Pulmonary artery endothelial cell (primary cell): Measurements from ENCODE around the gene MPHOSPH9. TPM values are rescaled to one million over a fixed set of nuclear protein-coding genes. Genes with fewer than 3 reads are reported as not detected.
"Not testable (repeated sequence)": the region's sequence is repeated elsewhere in the genome, so short reads cannot be mapped to it uniquely, and the experiment has no call there.

Source experiments
- DNase-seq: peaks from one replicate; pipeline ENCODE4 v3.0.0-alpha.2; 2011; ENCODE audit warnings: low read depth, low spot score
- total RNA-seq: library from RNA; depleted of rRNA; stranded (reverse); fragments of >200 nt; gene quantifications from 2 replicates; pipeline ENCODE4 v1.2.3, GENCODE V29; 2014

MPHOSPH9 gene
- total RNA-seq, 1 donor from 2014 or later = 37.3 TPM

- no peak for DNase-seq
Measured at GRCh38 chr12:123231931-123232330, 1.0 kb downstream of the MPHOSPH9 start.

DNA sequence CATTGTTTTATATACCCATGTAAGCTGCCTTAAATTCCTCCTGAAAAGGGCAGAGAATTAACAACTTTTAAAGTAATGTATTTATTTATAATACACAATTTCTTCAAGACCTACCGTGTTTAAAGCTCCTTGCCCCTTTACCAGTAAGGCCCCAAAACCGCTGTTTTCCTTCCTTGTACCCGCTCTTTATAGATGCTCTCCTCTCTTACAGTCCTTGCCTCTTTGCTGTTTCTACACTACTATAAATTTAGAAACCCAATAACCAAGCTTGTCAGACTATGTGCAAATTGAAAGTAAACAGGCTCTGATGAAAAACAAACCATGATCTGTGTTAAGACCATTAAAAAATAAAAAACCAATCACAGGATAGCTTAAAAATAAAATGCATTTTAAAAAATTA lies 3.9 kb downstream of the MPHOSPH9 start:
- DNase-seq = no peak

DNA sequence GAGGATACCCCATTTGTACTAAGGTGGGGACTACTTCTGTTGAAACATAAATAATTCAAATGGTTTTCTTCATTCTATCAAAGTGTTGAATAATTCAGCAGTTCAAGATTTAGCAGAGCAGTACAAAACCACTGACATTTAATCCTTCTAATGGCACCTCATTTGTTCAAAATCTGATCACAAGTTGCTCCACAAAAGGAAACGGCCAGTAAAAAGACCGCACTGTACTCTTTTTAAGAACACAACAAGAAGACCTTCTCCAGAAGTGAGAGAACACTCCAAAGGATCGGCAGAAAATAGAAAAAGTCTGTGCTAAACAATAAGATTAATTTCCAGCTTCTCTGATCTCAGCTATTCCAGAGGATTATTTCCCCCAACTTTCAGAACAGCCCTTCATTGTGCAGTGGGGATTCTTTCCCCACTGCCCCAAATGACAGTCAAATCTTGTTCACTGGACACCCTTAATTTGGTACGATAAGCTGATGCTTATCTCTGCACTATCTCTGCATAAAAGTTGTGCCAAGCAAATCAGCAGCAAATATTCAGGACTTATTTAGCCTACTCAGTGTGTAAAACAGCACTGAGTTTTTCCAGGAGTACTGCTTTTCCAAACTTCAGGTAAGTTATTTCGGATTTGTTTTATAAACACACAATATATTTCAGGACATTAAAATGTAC lies 5.2 kb downstream of the MPHOSPH9 start:
- DNase-seq = no peak

DNA sequence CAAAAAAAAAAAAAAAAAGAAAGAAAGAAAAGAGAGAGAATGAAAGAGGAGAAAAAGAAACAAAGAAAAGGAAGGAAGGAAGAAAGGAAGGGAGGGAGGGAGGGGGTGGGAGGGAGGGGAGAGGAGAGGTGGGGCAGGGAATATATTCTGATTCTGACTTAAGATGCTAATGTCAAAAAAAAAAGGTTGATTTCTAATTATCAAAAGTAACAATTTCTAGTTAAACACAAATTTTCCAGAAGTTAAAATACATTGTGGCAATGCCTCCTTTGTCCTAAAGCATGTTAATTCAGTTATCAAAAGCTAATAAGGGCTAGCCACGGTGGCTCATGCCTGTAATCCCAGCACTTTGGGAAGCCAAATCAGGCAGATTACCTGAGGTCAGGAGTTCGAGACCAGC lies 7.5 kb downstream of the MPHOSPH9 start:
- DNase-seq = no peak

GRCh38 chr12:123223241-123223668 lies 9.7 kb downstream of the MPHOSPH9 start:
- no peak for DNase-seq

GRCh38 chr12:123207815-123208214 lies 25.1 kb downstream of the MPHOSPH9 start:
- DNase-seq = not testable (repeated sequence)

DNA sequence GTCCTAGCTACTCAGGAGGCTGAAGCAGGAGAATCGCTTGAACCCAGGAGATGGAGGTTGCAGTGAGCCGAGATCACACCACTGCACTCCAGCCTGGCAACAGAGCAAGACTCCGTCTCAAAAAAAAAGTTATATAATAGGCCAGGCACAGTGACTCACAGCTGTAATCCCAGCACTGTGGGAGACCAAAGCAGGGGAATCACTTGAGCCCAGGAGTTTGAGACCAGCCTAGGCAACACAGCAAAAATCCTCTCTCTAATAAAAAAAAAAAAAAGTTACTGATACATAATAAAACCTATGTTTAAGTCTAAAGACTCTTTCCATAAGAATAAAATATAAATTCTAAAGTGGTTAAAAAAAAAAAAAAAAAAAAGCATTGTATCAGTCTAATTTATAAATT lies 26.1 kb downstream of the MPHOSPH9 start:
- not testable (repeated sequence) for DNase-seq

- no peak for DNase-seq
Measured at GRCh38 chr12:123200414-123200813, 32.5 kb downstream of the MPHOSPH9 start.

DNA sequence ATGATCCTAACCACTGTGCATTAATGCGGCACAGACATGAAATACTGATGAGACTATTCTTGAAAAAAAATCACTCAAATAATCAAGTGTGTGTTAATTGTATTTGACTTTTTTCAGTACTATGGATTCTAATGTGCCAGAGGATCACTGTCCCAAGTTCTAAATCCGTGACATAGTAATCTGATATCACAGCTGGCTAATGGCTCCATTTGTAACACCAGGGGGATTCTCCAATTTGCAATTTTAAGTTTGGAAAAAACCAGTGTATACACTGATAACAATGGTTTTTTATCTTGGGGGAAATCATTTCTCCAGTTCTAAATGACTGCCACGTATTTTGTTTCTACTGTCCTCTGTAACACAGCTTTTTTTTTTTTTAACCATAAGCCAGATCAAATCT lies 33.0 kb downstream of the MPHOSPH9 start:
- DNase-seq = no peak

- DNase-seq = no peak
Measured at GRCh38 chr12:123187637-123188036, 45.3 kb downstream of the MPHOSPH9 start.

- DNase-seq = no peak
Measured at GRCh38 chr12:123180171-123180570, 52.8 kb downstream of the MPHOSPH9 start.

DNA sequence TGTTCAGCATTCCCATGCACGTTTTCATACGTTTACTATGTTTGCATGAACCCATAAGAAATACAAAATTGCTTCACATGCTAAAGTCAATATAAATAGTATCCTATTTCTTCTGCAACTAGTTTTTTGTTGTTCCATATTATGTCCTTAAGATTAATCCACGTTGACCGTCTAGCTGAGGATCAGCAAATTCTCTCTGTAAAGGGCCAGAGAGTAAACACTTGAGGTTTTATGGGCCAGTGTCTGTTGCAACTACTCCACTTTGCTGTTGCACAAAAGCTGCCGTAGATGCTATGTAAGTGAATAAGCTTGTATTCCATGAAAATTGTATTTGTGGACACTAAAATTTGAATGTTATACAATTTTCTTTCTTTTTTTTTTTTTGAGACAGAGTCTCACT lies 61.0 kb downstream of the MPHOSPH9 start:
- DNase-seq = no peak

DNA sequence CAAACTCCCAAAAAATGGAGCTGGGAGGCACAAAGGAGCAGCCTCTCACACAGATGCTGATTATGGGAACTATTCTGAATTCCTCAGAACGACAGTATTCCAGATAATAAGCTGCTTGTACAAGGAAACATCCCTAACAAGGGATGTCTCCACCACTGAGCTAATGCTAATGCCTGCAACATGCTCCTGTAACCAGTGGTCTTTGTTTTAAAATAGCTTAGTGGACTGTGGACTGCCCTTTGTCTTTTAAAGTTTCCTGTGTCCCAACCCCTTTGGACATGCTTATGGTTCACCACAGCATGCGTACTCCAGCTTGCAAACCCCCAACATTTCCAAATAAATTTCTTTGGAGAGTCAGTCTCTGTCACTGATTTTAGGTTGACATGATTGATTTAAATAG lies 65.6 kb downstream of the MPHOSPH9 start:
- no peak for DNase-seq

DNA sequence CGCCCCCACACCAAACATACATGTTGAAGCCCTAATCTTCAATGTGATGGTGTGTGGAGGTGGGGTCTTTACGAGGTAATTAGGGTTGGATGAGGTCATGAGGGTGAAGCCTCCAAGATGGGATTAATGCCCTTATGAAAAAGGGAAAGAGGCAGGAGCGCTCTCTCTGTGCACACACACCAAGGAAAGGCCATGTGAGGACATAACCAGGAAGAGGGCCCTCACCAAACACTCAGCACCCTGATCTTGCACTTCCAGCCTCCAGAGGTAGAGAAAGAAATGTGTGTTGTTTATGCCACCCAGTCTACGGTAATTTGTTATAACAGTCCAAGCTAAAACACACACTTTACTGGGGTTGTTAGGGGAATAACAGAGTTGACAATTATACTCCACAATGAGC lies 67.4 kb downstream of the MPHOSPH9 start:
- DNase-seq = no peak

DNA sequence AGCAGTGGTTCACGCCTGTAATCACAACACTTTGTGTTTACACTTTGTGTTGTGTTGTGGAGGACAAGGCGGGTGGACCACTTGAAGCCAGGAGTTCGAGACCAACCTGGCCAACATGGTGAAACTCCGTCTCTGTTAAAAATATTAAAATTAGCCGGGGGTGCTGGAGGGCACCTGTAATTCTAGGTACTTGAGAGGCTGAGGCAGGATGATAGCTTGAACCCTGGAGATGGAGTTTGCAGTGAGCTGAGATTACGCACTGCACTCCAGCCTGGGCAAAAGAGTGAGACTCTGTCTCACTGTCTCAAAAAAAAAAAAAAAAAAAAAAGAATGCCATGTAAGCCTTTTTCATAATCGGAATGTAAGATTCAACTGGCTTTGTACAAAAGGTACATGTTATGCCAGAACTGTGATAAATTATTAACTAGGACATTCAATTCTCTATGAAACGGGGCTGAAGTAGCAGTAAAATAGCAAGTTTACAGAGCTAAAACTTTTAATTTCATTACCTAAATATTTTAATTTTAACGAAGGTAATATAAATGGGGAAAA lies 68.2 kb downstream of the MPHOSPH9 start:
- no peak for DNase-seq

- DNase-seq = no peak
Measured at GRCh38 chr12:123164222-123164621, 68.7 kb downstream of the MPHOSPH9 start.

- no peak for DNase-seq
Measured at GRCh38 chr12:123163227-123163626, 69.7 kb downstream of the MPHOSPH9 start.

DNA sequence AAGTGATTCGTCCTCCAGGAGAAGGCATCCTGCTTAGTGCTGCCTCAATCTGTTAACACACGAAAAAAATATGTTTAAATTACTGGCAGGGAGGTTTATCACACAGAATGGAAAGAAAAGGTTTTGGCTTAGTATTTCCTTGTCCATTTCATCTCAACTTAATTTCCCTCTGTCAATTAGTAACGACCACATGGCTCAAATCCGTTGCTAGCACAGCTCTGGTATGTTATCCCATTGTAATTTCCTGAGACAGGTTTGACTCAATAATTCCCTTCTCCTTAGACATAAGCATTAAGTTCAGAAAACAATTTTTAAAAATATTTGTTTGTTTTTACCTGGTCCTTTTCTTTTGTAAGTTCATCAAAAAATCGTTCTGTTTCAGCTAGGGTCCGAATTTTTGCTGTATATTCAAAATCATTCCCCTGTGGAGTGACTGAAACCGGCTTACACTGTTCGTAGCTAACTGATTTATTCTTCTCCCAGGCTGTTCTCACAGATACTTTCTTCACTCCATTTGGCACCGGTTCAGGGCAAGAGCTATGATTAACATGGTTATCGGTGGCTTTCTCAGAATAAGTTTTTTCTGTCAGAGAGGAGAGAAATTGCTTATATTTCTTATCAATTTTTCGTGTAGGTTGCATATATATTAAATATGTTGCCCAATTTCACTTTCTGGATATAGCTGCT lies 72.0 kb downstream of the MPHOSPH9 start:
- DNase-seq = no peak

DNA sequence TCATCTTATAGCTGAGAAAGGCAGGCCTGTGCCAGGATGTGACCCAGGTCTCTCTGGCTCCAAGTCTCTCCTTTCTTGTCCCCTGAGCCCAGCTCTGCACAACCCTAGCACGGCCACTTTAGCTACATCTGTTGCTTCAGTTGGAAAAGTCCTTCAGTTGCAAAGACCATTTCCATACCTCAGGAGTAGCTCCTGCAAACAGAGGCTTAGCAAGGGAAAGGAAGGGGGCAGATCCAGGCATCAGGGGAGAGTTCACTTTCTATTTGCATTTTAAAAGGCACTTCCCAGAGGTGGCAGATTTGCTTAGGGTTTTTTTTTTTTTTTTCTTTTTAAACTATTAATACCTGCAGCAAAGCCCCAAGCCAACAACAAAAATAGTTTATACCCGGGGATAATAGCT lies 79.0 kb downstream of the MPHOSPH9 start:
- DNase-seq = no peak

- DNase-seq = no peak
Measured at GRCh38 chr12:123152833-123153232, 80.1 kb downstream of the MPHOSPH9 start.

DNA sequence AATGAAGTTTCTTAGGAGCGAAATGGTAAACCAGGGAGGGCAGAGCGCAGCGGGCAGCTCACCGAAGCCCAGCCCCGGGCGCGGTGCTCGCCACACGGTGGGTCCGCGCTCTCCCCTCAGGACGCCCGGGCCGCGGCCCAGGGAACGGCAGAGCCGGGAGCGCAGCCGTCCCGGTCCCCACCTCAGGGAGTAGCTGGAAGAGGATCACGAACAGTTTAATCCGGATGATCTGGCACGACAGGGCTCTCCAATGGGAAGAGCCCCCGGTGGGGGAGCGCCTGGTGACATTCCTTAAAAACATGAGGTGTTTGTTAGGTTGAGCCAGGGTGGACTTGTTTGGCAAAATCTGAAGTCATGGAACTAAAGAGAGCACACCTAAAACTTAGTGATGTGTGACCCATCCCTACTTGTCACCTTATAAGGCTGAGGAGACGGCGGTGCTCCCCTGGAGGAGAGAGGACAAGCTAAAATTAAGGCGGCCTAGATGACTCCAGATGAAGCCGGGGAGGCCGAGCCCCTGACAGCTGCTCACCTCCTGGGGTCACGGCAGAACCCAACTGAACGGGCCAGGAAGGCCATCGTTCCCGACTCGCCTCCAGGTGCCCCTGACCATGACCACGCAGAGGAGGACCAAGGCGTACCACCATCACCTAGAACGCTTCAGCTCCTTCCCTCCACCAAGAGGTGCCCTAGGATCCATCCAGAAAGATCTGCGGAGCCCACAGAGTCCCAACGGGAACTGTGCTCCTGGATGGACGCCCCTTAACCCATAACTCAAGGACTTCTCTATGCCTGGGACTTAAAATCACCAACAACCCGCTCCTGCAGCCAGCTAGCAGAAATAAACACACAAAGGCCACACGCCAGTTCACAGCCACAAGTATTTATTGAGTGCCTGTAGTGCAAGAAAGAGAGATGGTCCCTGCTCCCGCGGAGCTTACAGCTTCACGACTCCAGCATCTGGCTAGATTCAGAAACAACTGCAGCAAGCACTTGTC lies 81.2 kb downstream of the MPHOSPH9 start:
- no peak for DNase-seq
